SK-N-SH treated with all-trans-retinoic acid at 6 μM for 48 hours (cell line): ENCODE results near the gene POLR1B.
"Not testable (repeated sequence)": the region's sequence is repeated elsewhere in the genome, so short reads cannot be mapped to it uniquely, and the experiment has no call there.

Source experiments
- ATAC-seq: fragments of 200-7000 bp; cut with Tn5 transposase; 3 replicates; pipeline ENCODE4 v1.9.1; 2020; ENCODE audit warnings: mild to moderate bottlenecking, moderate library complexity
- ARNTL ChIP-seq: fragments of 450-650 bp; formaldehyde crosslinking; IDR thresholded peaks from 2 replicates; pipeline ENCODE4 v1.5.0; 2020; ENCODE audit warnings: low read depth, mild to moderate bottlenecking, moderate library complexity, borderline replicate concordance
- BACH2 ChIP-seq: fragments of 250-450 bp; sonication (Bioruptor Pico); IDR thresholded peaks from 2 replicates; pipeline ENCODE4 v1.9.0; 2021; ENCODE audit warnings: mild to moderate bottlenecking, borderline replicate concordance
- CREB5 ChIP-seq: fragments of 250-450 bp; sonication (Bioruptor Pico); IDR thresholded peaks from 2 replicates; pipeline ENCODE4 v1.5.1; 2020; ENCODE audit warnings: low read depth, mild to moderate bottlenecking, moderate library complexity
- CSDC2 ChIP-seq: fragments of 250-450 bp; sonication (Bioruptor Pico); IDR thresholded peaks from 2 replicates; pipeline ENCODE4 v1.5.0; 2020; ENCODE audit warnings: mild to moderate bottlenecking, moderate library complexity
- CSRNP3 ChIP-seq: fragments of 250-450 bp; sonication (Bioruptor Pico); IDR thresholded peaks from 2 replicates; pipeline ENCODE4 v1.5.1; 2021; ENCODE audit warnings: mild to moderate bottlenecking, moderate library complexity
- GLIS3 ChIP-seq: fragments of 250-450 bp; sonication (Bioruptor Pico); IDR thresholded peaks from 2 replicates; pipeline ENCODE4 v1.5.0; 2020; ENCODE audit warnings: mild to moderate bottlenecking, moderate library complexity
- ISL1 ChIP-seq: fragments of 250-450 bp; sonication (Bioruptor Pico); IDR thresholded peaks from 2 replicates; pipeline ENCODE4 v2.1.2; 2022; ENCODE audit warnings: mild to moderate bottlenecking, moderate library complexity
- OSR1 ChIP-seq: fragments of 250-450 bp; sonication (Bioruptor Pico); IDR thresholded peaks from 2 replicates; pipeline ENCODE4 v1.8.0; 2022; ENCODE audit warnings: moderate library complexity, mild to moderate bottlenecking, inconsistent platforms
- PATZ1 ChIP-seq: fragments of 250-450 bp; sonication (Bioruptor Pico); IDR thresholded peaks from 2 replicates; pipeline ENCODE4 v1.8.0; 2020; ENCODE audit warnings: mild to moderate bottlenecking, moderate library complexity, borderline replicate concordance
- POU6F1 ChIP-seq: fragments of 250-450 bp; sonication (Bioruptor Pico); IDR thresholded peaks from 2 replicates; pipeline ENCODE4 v1.8.0; 2021; ENCODE audit warnings: low read depth, mild to moderate bottlenecking, moderate library complexity, borderline replicate concordance
- PPARA ChIP-seq: fragments of 250-450 bp; sonication (Bioruptor Pico); IDR thresholded peaks from 2 replicates; pipeline ENCODE4 v1.5.0; 2020; ENCODE audit warnings: mild to moderate bottlenecking, borderline replicate concordance
- RARB ChIP-seq: fragments of 250-450 bp; sonication (Bioruptor Pico); IDR thresholded peaks from 2 replicates; pipeline ENCODE4 v1.8.0; 2021; ENCODE audit warnings: mild to moderate bottlenecking, moderate library complexity
- SNAI2 ChIP-seq: fragments of 250-450 bp; sonication (Bioruptor Pico); IDR thresholded peaks from 2 replicates; pipeline ENCODE4 v1.5.0; 2020; ENCODE audit warnings: mild to moderate bottlenecking, moderate library complexity
- TCF4 ChIP-seq: fragments of 250-450 bp; sonication (Bioruptor Pico); IDR thresholded peaks from 2 replicates; pipeline ENCODE4 v1.8.0; 2021; ENCODE audit warnings: mild to moderate bottlenecking, moderate library complexity, borderline replicate concordance
- TOX ChIP-seq: fragments of 250-450 bp; sonication (Bioruptor Pico); IDR thresholded peaks from 2 replicates; pipeline ENCODE4 v1.8.0; 2021; ENCODE audit warnings: mild to moderate bottlenecking, moderate library complexity, borderline replicate concordance
- TSHZ2 ChIP-seq: fragments of 250-450 bp; sonication (Bioruptor Pico); IDR thresholded peaks from 2 replicates; pipeline ENCODE4 v1.5.0; 2020; ENCODE audit warnings: mild to moderate bottlenecking, moderate library complexity
- ZC3H10 ChIP-seq: fragments of 250-450 bp; sonication (Bioruptor Pico); IDR thresholded peaks from 2 replicates; pipeline ENCODE4 v1.5.1; 2021; ENCODE audit warnings: mild to moderate bottlenecking, moderate library complexity
- ZFP3 ChIP-seq: fragments of 250-450 bp; sonication (Bioruptor Pico); IDR thresholded peaks from 2 replicates; pipeline ENCODE4 v1.5.0; 2020; ENCODE audit warnings: mild to moderate bottlenecking, moderate library complexity
- ZFP30 ChIP-seq: fragments of 450-650 bp; formaldehyde crosslinking; IDR thresholded peaks from 2 replicates; pipeline ENCODE4 v1.5.0; 2022; ENCODE audit warnings: mild to moderate bottlenecking, moderate library complexity
- ZNF565 ChIP-seq: fragments of 450-650 bp; formaldehyde crosslinking; conservative IDR thresholded peaks from 2 replicates; pipeline ENCODE4 v1.5.0; 2020; ENCODE audit warnings: low read depth, mild to moderate bottlenecking, moderate library complexity
- ZNF8 ChIP-seq: fragments of 450-650 bp; formaldehyde crosslinking; IDR thresholded peaks from 2 replicates; pipeline ENCODE4 v1.5.0; 2020; ENCODE audit warnings: mild to moderate bottlenecking, moderate library complexity

Gene POLR1B

GRCh38 chr2:112529757-112530156 lies 12.5 kb upstream of the POLR1B start:
- no peak for ATAC-seq
- TF ChIP-seq ZFP30 (CRISPR knock-in tag) (no peak), ZFP3 (CRISPR knock-in tag) (no peak), ISL1 (no peak), TOX (CRISPR knock-in tag) (no peak)

- TF ChIP-seq ZNF565 (CRISPR knock-in tag) (no peak), ZC3H10 (no peak)
- ATAC-seq, result no peak
Measured at GRCh38 chr2:112530728-112531127, 11.5 kb upstream of the POLR1B start.

- TF ChIP-seq TOX (CRISPR knock-in tag) (no peak), CSRNP3 (CRISPR knock-in tag) (no peak), ZC3H10 (no peak), RARB (CRISPR knock-in tag) (no peak), ARNTL (CRISPR knock-in tag) (no peak), SNAI2 (CRISPR knock-in tag) (no peak), CSDC2 (CRISPR knock-in tag) (no peak), ZFP30 (CRISPR knock-in tag) (no peak), TSHZ2 (CRISPR knock-in tag) (no peak), PATZ1 (no peak), ZNF565 (CRISPR knock-in tag) (no peak), POU6F1 (CRISPR knock-in tag) (no peak), OSR1 (CRISPR knock-in tag) (no peak), ZNF8 (CRISPR knock-in tag) (no peak), ZFP3 (CRISPR knock-in tag) (no peak)
- no peak for ATAC-seq
Measured at GRCh38 chr2:112534826-112535225, 7.4 kb upstream of the POLR1B start.

GRCh38 chr2:112536665-112537064 lies 5.6 kb upstream of the POLR1B start:
- ATAC-seq, result not testable (repeated sequence)

- no peak for ATAC-seq
- no peak for TF ChIP-seq CSDC2 (CRISPR knock-in tag)
- no peak for TF ChIP-seq TCF4
- TF ChIP-seq CREB5 (CRISPR knock-in tag), result no peak
- no peak for TF ChIP-seq CSRNP3 (CRISPR knock-in tag)
- TF ChIP-seq ZC3H10, result no peak
- TF ChIP-seq GLIS3, result no peak
- TF ChIP-seq TOX (CRISPR knock-in tag), result no peak
- no peak for TF ChIP-seq PPARA
- TF ChIP-seq POU6F1 (CRISPR knock-in tag), result no peak
- TF ChIP-seq SNAI2 (CRISPR knock-in tag), result no peak
- no peak for TF ChIP-seq BACH2 (CRISPR knock-in tag)
- TF ChIP-seq OSR1 (CRISPR knock-in tag), result no peak
- no peak for TF ChIP-seq ZFP30 (CRISPR knock-in tag)
- TF ChIP-seq ZFP3 (CRISPR knock-in tag), result no peak
Measured at GRCh38 chr2:112539306-112539705, 3.0 kb upstream of the POLR1B start.
